ENCODE results near the gene ARIH2.

The ARIH2 gene

GRCh38 chr3:48929358-48930035 lies 10.9 kb downstream of the ARIH2 start:
- DNase-seq: no peak

- peak; percentile 53 for DNase-seq
Observed at GRCh38 chr3:48930590-48930989, 11.9 kb downstream of the ARIH2 start.

- no peak for DNase-seq
Observed at GRCh38 chr3:48931944-48932580, 13.4 kb downstream of the ARIH2 start.

- DNase-seq: no peak
Observed at GRCh38 chr3:48934333-48934991, 15.8 kb downstream of the ARIH2 start.

- no peak for DNase-seq
Observed at GRCh38 chr3:48935530-48935929, 16.9 kb downstream of the ARIH2 start.

GRCh38 chr3:48938156-48938555 lies 19.5 kb downstream of the ARIH2 start:
- DNase-seq: no peak

GRCh38 chr3:48938689-48939088 lies 20.0 kb downstream of the ARIH2 start:
- DNase-seq: no peak

GRCh38 chr3:48945432-48945831 lies 26.8 kb downstream of the ARIH2 start:
- DNase-seq: no peak

- no peak for DNase-seq
Observed at GRCh38 chr3:48945891-48946549, 27.4 kb downstream of the ARIH2 start.

GRCh38 chr3:48949376-48949717 lies 30.7 kb downstream of the ARIH2 start:
- DNase-seq: peak; percentile 58

GRCh38 chr3:48950051-48950450 lies 31.4 kb downstream of the ARIH2 start:
- no peak for DNase-seq

GRCh38 chr3:48951764-48952163 lies 33.1 kb downstream of the ARIH2 start:
- DNase-seq: no peak

- no peak for DNase-seq
Observed at GRCh38 chr3:48952510-48953118, 34.0 kb downstream of the ARIH2 start.

- no peak for DNase-seq
Observed at GRCh38 chr3:48957006-48957705, 38.5 kb downstream of the ARIH2 start.

- peak; percentile 14 for DNase-seq
Observed at GRCh38 chr3:48960841-48961413, 42.3 kb downstream of the ARIH2 start.

- DNase-seq: no peak
Observed at GRCh38 chr3:48962340-48962739, 43.7 kb downstream of the ARIH2 start.

- no peak for DNase-seq
Observed at GRCh38 chr3:48962939-48963338, 44.3 kb downstream of the ARIH2 start.

GRCh38 chr3:48963591-48963990 lies 44.9 kb downstream of the ARIH2 start:
- DNase-seq: no peak

- DNase-seq: peak; percentile 44
Observed at GRCh38 chr3:48966367-48966766, 47.7 kb downstream of the ARIH2 start.

- no peak for DNase-seq
Observed at GRCh38 chr3:48966876-48967361, 48.3 kb downstream of the ARIH2 start.

GRCh38 chr3:48970586-48970985 lies 51.9 kb downstream of the ARIH2 start:
- DNase-seq: no peak
